NCI-H345 treated with DMSO at 0.1 percent for 48 hours (cell line): Measurements from ENCODE around the gene SEMA4C.

Experiments
- DNase-seq: peaks from one replicate; lab custom pipeline; 2025; ENCODE audit not compliant: unreplicated experiment; lab: John Stamatoyannopoulos, UW

SEMA4C gene

GRCh38 chr2:96846825-96847224 is 23.1 kb downstream of the SEMA4C start:
- no peak for DNase-seq

- DNase-seq = no peak
Measured at GRCh38 chr2:96844405-96844808, 25.5 kb downstream of the SEMA4C start.

DNA sequence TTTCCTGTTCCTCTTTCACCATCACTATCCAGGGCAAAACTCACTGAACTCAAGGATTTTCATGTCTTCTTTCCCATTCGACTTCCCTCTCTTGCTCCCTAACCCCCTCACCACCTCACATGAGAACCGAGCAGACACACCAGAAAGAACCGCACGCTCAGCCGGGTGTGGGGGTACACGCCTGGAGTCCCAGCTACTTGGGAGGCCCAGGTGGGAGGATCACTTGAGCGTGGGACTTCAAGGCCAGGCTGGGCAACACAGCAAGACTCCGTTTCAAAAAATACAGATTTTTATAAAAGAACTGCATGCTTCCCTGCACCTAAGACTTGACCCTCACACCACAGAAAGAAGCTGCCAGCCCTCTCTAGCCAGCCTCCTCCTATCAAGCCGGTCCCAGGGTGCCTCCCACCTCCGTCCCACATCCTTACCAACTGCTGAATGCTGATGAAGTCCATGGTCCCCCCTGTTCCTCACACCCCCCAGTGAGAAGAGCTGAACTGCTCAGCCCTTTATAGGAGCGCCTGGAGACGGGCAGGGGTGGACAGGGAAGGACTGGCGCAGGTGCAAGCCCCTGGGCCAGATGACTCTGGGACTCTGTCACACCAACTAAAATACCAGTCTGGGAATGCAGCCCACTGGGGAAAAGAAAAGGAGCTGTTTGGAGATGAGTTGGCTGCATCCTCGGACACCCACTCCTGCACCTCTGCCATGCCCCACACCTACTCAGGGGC is 26.2 kb downstream of the SEMA4C start, which contains the start of gene ANKRD23:
Gene ANKRD23, minus strand, starts transcription at position 484 of the 731 bp plus-strand sequence. Its CDS starts 29 bp downstream, at position 455.
- DNase-seq = no peak

GRCh38 chr2:96842600-96842999 is 27.3 kb downstream of the SEMA4C start:
- no peak for DNase-seq

DNA sequence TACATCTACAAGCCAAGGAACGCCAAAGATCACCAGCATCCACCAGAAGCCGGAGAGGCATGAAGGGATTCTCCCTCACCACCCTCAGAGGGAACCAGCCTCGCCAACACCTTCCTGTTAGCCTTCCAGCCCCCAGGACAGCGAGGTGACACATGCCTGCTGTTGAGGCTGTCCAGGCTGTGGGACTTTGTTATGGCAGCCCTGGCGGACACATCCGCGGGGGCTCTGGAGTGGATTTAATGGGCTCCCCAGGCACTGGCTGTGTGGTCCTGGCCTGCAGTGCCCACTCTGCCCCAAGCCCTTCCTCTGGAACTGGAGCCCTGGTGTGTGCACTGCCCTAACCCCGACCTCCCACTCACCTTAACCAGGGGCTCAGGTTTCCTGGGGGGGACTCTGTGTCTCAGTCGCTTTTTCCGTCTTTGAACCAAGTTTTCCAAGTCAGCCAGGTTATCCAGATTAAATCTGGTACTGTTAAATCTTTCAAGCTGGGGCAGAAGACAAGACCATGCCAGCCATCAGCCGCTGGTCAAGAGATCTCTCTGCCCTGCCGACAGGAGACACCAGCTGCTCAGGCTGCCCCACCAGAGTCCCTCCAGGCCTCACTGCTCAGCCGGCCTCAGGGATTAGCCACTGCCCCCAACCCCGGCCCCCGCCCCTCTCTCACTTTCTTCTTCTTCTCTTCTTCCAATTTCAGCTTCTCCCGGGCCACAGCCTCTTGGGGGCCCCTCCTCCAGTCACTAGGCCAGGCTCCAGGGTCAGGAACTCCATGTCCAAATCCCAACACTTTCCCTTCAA is 28.0 kb downstream of the SEMA4C start:
- DNase-seq = no peak

DNA sequence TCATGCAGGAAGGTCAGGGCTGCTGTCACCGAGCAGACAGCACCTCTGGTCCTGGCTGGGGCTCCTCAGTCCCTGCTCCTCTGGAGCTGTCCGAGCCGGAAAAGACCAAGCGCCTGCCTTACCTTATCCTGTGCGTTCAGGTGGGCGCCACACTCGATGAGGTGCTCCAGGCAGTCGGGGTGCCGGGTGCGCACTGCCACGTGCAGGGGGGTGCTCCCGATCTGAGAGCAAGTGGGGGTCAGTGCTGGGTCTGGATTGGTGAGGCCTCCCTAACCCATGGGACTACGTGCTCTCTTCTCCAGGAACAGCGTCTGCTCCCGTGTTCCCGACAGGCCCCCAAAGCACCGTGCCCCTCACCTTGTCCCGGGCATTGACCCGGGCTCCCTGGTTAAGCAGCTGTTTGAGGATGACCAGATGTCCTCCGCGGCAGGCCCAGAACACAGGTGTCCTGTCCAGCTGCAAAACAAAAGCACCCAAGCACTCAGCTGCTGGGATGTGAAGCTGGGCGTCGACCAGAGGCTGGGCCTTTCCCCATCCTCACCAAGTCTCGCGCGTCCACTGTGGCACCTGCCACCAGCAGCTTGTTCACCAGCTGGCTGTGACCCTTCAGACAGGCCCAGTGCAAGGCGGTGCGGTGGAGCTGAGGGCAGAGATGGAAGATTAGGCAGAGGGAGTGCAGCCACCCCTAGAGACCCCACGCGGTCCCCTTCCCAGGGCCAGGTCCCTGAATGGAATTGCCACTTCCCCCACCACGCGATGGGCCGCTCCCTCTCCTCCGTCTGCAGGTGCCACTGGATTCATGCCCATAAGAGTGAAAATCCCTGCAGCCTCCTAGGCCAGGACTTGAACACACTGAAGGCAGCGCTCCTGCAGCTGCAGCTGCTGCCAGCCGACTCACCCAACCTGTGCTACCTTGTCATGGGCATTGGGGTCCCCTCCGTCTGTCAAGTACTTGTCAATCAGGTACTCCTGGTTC is 29.7 kb downstream of the SEMA4C start:
- DNase-seq = no peak

DNA sequence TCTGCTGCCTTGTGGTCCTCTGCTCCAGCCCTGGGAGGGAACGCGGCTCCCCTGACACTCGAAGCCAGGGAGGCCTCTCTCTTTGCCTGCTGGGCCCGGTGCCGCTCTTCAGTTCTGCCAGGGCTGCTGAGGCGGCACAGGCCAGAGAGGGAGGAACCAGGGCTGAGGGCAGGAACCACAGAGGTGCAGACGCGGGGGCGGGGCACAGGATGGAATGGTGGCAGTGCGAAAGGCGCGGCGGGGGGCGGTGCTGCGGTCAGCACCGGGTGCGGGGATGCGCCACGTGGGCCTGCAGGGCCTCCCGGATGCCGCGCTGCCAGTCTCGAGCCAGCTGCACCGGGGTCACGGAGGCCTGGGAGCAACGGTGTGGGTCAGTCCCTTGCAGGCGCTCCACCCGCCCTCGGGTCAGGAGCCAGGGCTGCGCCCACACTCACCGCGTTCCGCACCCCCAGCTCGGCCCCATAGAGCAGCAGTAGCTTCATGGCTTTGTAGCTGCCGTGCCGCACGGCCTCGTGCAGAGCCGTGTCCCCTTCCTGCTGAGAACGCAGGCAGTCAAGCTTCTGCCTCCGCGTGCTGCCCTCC is 30.5 kb downstream of the SEMA4C start:
- DNase-seq = no peak

DNA sequence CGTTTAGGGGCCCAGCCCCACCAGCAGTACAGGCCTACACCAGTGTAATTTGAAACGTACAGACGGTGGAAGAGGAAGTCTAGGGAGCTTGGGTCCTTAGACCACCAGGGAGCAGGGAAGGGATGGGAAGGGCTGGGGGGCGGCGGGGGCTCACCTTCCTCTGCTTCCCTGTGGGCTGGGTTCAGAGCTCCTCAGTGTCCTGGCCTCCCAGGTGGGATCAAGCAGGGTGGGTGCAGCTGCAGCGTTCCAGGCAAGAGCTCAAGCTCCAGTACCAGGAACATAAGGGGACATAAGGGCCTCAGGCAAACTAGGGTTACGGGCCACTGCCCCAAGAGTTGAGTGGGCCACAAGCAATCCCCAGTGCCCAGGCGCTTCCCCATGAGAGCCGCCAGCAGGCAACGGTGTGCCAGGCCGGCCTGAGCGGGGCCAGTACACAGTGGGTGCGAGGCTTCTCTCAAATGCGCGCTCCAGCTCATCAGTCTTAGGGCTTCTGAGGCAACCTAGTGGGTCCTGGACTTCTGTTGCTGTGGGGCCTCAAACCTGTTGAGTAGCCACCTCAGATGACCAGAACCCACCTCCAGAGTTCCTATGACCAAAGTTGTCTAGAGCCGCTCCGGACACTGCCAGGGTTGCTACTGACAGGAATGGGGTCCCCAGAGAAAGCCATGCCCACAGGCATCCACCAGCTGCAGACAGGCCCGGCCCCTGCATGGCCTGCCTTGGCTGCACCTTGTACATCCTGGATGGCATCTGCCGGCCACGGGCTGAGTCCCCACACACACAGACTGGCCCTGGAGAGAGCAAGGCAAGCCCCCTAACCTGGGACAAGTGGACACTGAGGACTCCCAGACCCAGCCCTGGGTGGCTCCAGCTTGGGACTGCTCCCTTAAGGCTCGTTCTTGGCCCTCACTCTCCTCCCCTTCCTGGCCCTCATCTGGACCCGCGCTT is 31.3 kb downstream of the SEMA4C start:
- no peak for DNase-seq

GRCh38 chr2:96837575-96837974 is 32.3 kb downstream of the SEMA4C start:
- no peak for DNase-seq

DNA sequence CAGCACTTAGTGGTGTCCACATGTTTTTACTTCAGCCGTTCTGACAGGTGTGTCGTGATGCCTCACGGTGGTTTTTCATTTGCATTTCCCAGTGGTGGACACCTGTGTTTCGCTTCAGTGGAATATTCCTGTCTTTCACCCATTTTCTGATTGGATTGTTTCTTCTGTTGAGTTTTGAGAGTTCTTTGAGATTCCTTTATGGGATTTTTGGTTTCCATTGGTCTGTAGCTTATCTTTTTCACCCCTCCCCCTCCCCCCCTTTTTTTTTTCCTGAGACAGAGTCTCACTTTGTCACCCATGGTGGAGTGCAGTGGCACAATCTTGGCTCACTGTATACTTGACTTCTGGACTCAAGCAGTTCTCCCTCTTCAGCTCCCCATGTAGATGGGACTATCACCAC is 34.0 kb downstream of the SEMA4C start:
- DNase-seq = no peak

DNA sequence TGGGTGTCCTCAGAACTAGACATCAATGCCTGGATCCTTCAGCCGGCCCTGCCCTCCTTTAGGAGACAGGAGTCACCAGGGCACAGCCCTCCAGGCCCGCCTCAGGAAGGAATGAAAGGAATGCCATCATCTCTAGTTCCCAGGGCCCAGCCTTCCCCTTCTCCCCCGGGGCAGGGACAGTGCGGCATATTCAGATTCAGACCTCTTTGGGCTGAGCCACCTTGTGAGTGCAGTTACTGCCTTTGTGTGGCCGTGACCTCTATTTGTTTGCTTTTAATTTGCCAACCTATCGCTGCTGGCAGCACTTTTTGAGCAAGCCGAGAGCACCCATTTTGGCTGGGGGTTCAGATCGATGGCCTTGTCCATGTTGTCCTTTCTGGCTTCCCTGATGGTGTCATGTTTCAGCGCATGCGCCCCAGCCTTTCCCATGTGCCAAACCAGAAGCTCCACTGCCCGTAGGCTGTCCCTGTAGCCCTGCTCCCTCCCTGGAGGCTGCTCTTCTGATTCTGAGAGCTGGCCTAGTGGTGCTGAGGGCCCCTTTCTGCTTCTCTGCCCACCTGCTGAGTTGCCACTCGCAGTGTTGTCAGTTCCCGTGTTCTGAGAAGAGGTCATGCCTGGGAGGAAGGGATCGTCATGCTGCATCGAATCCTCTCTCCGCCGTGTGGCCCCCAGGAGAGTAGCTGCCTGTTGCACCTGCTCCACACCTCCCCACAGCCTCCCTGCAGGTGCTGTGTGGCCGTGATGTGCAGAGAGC is 36.9 kb downstream of the SEMA4C start:
- peak; percentile 97 for DNase-seq

- no peak for DNase-seq
Measured at GRCh38 chr2:96832408-96832753, 37.5 kb downstream of the SEMA4C start.

GRCh38 chr2:96831679-96832078 is 38.2 kb downstream of the SEMA4C start:
- no peak for DNase-seq

- DNase-seq = no peak
Measured at GRCh38 chr2:96830044-96830562, 39.8 kb downstream of the SEMA4C start.

DNA sequence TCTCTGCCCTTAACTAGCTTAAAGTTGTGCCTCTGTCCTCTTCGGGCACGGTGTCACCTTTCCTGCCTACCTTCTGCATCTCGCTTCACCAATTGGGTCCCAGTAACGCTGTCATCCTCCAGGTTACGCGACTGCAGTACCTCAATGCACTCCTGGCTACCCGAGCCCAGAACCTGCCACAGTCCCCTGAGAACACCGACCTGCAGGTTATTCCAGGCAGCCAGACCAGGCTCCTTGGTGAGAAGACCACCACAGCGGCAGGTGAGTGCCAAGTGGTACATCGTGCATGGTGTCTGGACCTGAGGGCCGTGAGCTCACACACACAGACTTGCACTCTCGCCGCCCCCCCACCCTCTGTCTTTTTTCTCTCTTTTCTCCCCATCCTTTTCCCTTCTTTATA is 41.0 kb downstream of the SEMA4C start:
- no peak for DNase-seq

DNA sequence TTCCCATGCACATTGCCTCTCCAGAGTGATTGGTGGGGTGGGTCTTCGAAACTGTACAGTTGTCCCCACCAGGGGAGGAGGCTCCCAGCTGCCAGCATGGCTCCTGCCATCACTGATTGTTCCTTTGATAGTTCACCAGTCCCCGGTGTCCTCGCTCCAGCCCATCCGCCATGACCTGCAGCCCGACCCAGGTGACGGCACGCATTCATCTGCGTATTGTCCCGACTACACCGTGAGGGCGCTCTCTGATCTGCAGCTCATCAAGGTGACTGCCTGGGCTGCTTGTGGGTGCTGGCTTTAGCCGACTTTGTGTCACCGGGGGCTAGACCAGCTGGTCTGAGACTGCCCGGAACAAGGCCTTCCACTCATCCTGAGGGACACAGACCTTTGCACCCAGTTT is 41.4 kb downstream of the SEMA4C start:
- no peak for DNase-seq

GRCh38 chr2:96826546-96827278 is 43.2 kb downstream of the SEMA4C start:
- DNase-seq = no peak

- DNase-seq = no peak
Measured at GRCh38 chr2:96825057-96825456, 44.8 kb downstream of the SEMA4C start.
